HUES6 (cell line): ENCODE measurements around the gene FAM20C.

Experiments
- H3K27ac ChIP-seq: 2 replicates; pipeline ENCODE4 v1.7.0; 2013; ENCODE audit warnings: low read depth, mild to moderate bottlenecking, low read length, inconsistent platforms
- H3K27me3 ChIP-seq: 2 replicates; pipeline ENCODE4 v1.6.1; 2013; ENCODE audit warnings: low read length; ENCODE audit not compliant: control insufficient read depth, insufficient read depth
- H3K36me3 ChIP-seq: 2 replicates; pipeline ENCODE4 v1.6.1; 2013; ENCODE audit warnings: low read length; ENCODE audit not compliant: control insufficient read depth, insufficient read depth
- H3K4me1 ChIP-seq: 2 replicates; pipeline ENCODE4 v1.6.1; 2013; ENCODE audit warnings: low read length; ENCODE audit not compliant: control insufficient read depth, insufficient read depth
- H3K4me3 ChIP-seq: 2 replicates; pipeline ENCODE4 v1.5.1; 2013; ENCODE audit warnings: low read depth, low read length
- H3K9ac ChIP-seq: one replicate; pipeline ENCODE4 v1.6.1; 2013; ENCODE audit warnings: mild to moderate bottlenecking, low read length
- H3K9me3 ChIP-seq: 2 replicates; pipeline ENCODE4 v1.6.1; 2013; ENCODE audit warnings: low read depth, low read length; ENCODE audit not compliant: control insufficient read depth, insufficient read depth

FAM20C gene

DNA sequence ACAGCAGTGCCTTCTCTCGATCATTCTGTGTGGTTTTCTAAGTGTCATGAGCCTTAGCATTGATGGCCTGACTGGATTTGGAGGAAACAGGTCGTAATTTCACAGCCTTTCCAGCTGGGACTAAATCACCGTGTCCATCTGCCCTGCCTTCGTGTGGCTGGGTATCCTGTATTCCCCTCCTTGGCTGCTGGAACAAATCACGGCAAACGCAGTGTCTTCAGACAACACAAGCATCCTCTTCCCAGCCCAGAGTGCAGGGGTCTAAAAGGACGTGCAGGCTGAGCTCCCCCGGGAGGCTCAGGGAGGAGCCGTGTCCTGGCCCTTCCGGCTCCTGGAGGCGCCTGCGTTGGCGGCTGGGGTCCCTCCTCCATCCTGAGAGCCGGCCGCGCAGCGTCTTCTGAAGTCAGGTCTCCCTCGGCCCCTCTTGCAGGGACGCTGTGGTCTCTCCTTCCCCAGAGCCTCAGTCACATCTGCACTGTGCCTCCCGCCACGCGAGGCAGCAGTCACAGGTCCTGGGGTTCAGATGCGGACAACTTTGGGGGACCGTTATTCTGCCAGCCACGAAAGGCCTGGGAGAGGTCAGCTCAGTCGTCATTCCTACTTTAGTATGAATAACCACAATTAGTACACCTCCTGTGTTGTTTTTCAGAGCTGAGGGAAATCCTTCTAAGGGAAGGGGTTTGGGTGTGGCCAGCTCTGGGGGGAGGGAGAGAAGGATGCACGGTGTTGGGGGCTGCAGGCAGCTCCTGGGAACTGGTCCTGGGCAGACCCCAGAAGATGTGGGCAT lies 41.1 kb downstream of the FAM20C start:
- Histone ChIP-seq H3K27me3 (no peaks in the 10 kb centered on the region), H3K36me3 (peaks cover 12% of the 10 kb centered on the region), H3K4me3 (no peak overlapping the region), H3K27ac (no peak overlapping the region), H3K9ac (no peak overlapping the region), H3K4me1 (peaks cover 6% of the 10 kb centered on the region; the same call in 1 of the 2 replicates), H3K9me3 (peaks cover 6% of the 10 kb centered on the region; the same call in 1 of the 2 replicates)

DNA sequence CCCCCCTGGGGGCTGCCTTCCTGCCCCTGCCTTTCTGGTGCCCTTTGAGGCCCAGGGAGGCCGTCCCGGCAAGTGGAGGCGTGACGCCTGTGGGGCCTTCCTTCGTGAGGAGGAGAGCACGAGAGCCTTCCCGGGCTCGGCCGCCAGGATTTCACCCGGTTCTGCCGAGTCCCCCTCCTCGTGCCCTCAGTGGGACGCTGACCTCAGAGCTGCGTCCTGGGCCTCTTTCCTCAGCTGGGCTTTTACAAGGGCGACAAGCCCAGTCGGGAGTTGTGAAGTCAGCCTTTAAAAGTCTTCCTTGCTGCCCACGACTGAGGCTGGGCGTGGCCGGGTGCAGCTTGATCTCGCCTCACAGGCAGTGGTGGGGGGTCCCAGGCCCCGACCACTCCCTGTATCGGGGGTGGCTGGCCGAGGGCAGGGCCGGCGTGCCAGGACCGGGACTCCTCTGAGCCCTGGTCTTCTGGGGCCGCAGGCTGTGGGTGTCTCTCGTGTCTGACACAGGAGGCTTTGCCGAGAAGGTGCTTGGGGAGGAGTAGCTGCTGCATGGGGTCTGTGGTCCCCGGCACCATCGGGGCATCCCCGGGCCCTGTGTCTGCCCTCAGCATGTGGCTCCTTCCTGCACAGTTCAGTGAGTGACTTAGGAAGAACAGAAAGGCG lies 41.8 kb downstream of the FAM20C start:
- Histone ChIP-seq H3K4me1 (peaks cover 6% of the 10 kb centered on the region; the same call in 1 of the 2 replicates), H3K9ac (no peak overlapping the region), H3K27me3 (no peaks in the 10 kb centered on the region), H3K9me3 (peaks cover 6% of the 10 kb centered on the region; the same call in 1 of the 2 replicates), H3K4me3 (no peak overlapping the region), H3K27ac (0 out of 2 replicates have a peak overlapping the region, but pooled peaks have one; percentile 54), H3K36me3 (peaks cover 6% of the 10 kb centered on the region; the same call in 1 of the 2 replicates)

DNA sequence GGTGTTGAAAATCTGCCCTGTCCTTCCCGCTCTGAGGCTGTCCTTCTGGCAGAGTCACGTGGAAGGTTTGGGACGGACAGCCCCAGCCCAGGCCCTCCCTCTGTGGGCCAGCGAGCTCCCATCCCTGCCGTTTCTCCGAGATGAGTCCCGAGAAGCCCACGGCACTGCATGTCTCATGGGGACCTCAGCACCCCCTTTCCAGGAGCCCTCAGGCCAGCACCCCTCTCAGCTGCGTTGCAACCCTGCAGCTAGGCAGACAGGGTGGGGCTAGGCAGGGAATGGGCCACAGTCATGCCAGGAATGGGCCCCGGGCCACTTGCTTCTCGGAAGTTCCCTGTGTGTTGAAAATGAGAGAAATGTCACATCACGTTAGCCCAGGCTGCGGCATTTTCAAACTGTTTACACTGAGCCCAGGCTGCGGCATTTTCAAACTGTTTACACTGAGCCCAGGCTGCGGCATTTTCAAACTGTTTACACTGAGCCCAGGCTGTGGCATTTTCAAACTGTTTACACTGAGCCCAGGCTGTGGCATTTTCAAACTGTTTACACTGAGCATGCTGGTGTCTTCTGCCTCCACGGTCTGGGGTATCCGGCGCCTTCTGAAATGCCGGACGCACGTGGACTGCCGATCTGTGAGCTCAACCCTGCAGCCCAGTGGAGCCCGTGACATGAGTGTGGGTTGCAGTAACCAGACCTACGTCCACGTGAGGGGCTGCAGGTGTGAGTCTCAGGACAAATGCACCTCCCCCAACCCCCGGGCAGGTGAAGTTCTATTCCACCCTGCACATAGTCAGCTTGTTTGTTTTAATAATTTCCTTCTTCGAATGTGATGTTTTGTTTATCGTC lies 42.6 kb downstream of the FAM20C start:
- H3K4me1 ChIP-seq = peaks cover 6% of the 10 kb centered on the region; the same call in 1 of the 2 replicates
- H3K27me3 ChIP-seq = no peaks in the 10 kb centered on the region
- no peak overlapping the region for H3K4me3 ChIP-seq
- H3K9ac ChIP-seq = no peak overlapping the region
- no peak overlapping the region for H3K27ac ChIP-seq
- peaks cover 6% of the 10 kb centered on the region; the same call in 1 of the 2 replicates for H3K9me3 ChIP-seq
- H3K36me3 ChIP-seq = peaks cover 4% of the 10 kb centered on the region; the same call in 1 of the 2 replicates

DNA sequence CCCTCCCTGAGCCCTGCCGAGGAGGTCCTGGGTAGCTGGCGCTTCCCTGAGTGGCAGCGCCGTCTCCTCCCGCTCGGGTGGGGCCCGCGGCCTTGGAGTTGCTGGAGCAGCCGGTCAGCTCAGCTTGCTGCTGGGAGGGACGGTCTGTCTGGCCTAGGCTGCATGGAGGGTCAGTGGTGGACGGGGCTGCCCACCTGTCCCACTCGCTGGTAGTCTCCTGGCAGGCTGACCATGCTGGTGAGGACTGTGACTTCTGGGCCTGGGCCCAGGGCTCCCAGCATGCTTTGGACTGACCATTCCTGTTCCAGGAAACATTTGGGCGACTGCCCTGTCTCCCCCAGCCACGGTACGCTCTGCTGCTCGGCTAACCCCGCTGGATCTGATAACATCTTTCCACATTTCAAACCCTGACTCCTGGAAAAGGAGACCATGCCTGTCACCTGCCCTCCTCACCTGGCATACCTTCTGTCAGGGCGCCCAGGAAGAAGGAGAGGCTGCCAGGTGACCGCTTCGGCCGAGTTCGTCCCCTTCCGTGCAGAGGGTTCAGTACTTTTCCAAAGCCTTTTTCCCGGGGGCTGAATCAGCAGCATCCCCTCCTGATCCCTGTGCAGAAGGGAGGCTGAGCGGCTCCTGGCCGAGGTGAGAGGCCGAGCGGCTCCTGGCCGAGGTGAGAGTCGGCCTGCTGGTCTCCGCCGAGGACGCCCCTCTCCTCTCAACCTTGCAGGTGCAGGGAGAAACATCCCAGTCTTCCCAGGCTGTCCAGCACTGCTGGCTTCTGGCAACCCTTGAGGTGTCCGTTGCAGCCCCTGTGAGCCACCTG lies 43.4 kb downstream of the FAM20C start:
- no peak overlapping the region for H3K27ac ChIP-seq
- H3K4me3 ChIP-seq = no peak overlapping the region
- H3K9ac ChIP-seq = no peak overlapping the region
- no peaks in the 10 kb centered on the region for H3K27me3 ChIP-seq
- H3K36me3 ChIP-seq = peaks cover 4% of the 10 kb centered on the region; the same call in 1 of the 2 replicates
- H3K9me3 ChIP-seq = peaks cover 10% of the 10 kb centered on the region; the same call in 1 of the 2 replicates
- H3K4me1 ChIP-seq = peaks cover 6% of the 10 kb centered on the region; the same call in 1 of the 2 replicates

DNA sequence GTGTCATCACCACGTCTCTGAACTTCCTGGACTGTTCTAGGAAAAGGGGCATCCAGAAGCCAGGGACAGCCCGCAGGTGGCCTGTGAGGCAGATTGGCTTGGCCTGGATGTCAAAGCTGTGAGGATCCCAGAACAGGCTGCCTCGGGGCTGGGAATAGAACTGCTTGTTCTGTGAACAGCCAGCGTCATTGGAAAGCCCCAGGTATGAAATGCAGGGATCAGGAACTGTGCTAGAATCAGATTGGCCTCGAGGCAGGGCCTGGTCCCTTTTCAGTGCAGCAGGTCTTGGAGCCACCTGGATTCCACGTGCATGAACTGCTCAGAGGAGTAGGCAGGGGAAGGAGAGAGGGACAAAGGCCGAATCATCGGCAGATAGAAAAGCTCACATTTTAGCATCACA lies 44.6 kb downstream of the FAM20C start:
- peaks cover 10% of the 10 kb centered on the region; the same call in 1 of the 2 replicates for H3K9me3 ChIP-seq
- peaks cover 4% of the 10 kb centered on the region; the same call in 1 of the 2 replicates for H3K36me3 ChIP-seq
- no peak overlapping the region for H3K9ac ChIP-seq
- no peaks in the 10 kb centered on the region for H3K27me3 ChIP-seq
- peaks cover 6% of the 10 kb centered on the region; the same call in 1 of the 2 replicates for H3K4me1 ChIP-seq
- H3K4me3 ChIP-seq = no peak overlapping the region
- no peak overlapping the region for H3K27ac ChIP-seq

DNA sequence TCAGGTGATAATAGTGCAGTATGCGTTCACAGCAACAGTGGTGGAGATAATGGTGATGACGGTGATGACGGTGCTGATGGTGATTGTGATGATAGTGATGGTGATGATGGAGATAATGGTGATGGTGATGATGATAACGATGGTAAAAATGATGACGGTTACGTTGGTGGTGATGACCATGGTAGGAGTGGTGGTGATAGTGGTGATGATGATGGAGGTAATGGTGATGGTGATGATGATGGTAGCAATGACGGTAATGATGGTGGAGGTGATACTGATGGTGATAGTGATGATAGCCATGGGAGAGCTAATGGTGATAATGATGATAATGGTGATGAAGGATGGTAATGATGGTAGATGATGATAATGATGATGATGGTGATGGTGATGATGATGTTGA lies 45.0 kb downstream of the FAM20C start:
- Histone ChIP-seq H3K9ac (no peak overlapping the region), H3K27me3 (no peaks in the 10 kb centered on the region), H3K27ac (no peak overlapping the region), H3K4me1 (peaks cover 6% of the 10 kb centered on the region; the same call in 1 of the 2 replicates), H3K36me3 (peaks cover 4% of the 10 kb centered on the region; the same call in 1 of the 2 replicates), H3K9me3 (peaks cover 10% of the 10 kb centered on the region; the same call in 1 of the 2 replicates), H3K4me3 (no peak overlapping the region)

DNA sequence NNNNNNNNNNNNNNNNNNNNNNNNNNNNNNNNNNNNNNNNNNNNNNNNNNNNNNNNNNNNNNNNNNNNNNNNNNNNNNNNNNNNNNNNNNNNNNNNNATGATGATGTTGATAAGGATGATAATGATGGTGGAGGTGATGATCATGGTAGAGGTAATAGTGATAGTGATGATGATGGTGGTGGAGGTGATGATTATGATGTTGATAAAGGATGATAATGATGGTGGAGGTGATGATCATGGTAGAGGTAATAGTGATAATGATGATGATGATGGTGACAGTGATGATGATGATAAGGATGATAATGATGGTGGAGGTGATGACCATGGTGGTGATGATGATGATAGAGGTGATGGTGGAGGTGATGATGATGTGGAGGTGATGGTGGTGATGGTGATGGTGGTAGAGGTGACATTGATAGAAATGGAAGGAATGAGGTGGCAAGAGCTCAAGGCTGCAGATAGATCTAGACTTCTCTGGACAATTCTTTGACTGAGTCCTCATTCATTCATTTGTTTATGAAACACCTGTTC lies 47.8 kb downstream of the FAM20C start:
- peaks cover 12% of the 10 kb centered on the region for H3K36me3 ChIP-seq
- H3K4me3 ChIP-seq = no peak overlapping the region
- H3K27ac ChIP-seq = no peak overlapping the region
- H3K4me1 ChIP-seq = no peaks in the 10 kb centered on the region
- H3K9me3 ChIP-seq = peaks cover 10% of the 10 kb centered on the region; the same call in 1 of the 2 replicates
- H3K27me3 ChIP-seq = no peaks in the 10 kb centered on the region
- H3K9ac ChIP-seq = no peak overlapping the region

DNA sequence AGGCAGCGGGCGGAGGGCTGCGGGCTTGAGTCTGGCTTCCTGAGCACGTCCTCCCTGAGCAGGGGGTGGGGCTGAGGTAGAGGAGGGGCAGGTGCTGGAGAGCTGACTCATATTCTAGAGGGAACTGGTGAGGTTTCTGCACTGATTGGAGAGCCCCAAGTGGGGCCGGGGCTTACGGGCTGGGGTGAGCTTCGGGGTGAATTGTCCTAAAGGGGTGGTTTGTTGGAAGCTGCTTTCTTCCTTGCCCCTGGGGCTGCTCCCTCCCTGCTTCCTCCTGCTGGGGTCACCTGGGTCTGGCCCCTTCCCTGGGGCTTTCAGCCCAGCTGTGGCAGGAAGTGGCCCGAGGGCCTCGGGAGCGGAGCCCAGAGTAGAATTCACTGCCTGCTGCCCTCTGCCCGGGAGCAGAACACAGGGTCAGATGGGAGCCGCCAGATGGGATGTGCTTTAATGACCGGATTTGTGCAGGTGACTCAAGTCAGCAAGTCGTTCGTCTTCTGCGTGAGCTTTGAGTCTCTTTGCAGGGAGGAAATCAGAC lies 48.6 kb downstream of the FAM20C start:
- Histone ChIP-seq H3K4me3 (no peak overlapping the region), H3K9ac (no peak overlapping the region), H3K36me3 (peaks cover 15% of the 10 kb centered on the region)

DNA sequence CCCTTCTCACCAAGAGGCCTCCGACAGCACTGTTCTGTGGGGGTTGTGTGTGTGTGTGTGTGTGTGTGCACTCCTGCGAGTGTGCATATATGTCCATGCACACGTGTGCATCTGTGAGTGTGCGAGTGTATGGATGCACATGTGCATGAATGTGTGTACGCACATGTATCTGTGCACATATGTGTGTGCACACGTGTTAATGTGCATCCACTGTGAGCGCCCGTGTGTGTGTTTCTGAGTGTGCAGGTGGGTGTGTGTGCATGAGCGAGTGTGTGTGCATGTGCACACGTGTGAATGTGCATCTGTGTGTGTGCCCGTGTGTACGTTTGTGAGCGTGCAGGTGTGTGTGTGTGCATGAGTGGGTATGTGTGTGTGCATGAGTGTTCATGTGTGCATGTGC lies 49.1 kb downstream of the FAM20C start:
- Histone ChIP-seq H3K27me3 (no peaks in the 10 kb centered on the region), H3K4me1 (no peaks in the 10 kb centered on the region), H3K9me3 (peaks cover 10% of the 10 kb centered on the region; the same call in 1 of the 2 replicates), H3K9ac (no peak overlapping the region), H3K4me3 (no peak overlapping the region), H3K27ac (no peak overlapping the region), H3K36me3 (peaks cover 18% of the 10 kb centered on the region)

More for the DNA sequence above, 48.6 kb downstream of the FAM20C start:
- Histone ChIP-seq H3K27me3 (no peaks in the 10 kb centered on the region), H3K27ac (no peak overlapping the region), H3K9me3 (peaks cover 10% of the 10 kb centered on the region; the same call in 1 of the 2 replicates), H3K4me1 (no peaks in the 10 kb centered on the region)
